HK-2 (cell line): ENCODE results near the gene FSHR.

Experiments used
- DNase-seq: peaks from one replicate; pipeline ENCODE4 v3.0.0-alpha.2; 2018; ENCODE audit not compliant: unreplicated experiment

The FSHR gene

DNA sequence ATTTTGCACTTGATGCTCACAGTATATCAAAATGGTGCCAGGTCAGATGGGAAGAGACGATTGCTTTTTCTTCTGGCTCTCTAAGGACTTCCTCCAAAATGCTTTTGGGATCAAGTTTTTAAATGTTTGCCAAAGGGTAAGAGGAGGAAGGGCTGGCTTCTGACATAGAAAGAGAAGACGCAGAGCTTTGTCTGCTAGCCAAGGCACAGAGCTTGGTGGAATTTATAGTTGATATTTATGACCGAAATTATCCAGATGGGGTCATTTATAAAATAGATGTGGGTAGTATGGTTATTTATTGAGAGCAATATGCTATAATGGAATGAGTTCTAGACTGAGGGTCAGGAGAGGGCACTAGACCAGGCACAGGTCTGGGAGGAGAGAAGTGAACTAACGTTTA lies 193.3 kb downstream of the FSHR start:
- DNase-seq, result no peak

DNA sequence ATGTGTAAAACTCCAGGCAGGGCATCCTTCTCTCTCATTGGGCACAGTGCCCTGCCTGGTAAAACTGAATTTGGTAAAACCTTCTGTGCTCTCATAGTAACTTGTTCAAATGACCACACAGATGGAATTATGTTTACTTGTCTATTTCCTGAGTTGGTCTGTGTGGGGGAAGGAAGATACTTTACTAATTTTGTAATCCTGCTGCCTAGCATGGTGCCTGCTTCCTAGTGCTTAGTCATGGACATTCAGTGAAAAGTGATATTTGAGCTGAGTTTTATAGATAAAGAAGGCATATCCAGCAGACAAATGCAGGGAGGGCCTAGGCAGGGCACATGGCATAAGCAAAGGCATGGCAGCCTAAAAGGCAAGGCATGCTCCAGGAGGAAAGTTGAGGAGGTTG lies 199.4 kb downstream of the FSHR start:
- no peak for DNase-seq

DNA sequence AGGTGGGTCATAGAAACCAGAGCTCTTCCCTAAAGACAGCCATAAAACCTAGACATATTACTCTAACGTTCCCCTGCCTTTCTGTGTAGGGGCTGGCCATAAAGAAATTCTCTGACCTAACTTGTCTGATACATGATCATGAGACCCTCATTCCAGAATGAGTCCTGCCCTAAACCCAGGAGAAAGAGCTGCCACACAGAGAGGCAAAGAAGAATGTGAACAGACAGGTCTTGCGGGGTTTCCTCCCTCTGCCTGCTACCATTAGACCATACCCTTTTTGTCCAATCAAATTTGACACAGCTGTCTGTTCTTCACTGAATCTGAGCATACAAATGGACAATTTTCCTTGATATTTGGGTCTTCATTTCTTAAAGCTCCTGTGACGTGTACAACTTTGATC lies 200.0 kb downstream of the FSHR start:
- no peak for DNase-seq

GRCh38 chr2:48952614-48953013 lies 201.7 kb downstream of the FSHR start:
- DNase-seq, result no peak

DNA sequence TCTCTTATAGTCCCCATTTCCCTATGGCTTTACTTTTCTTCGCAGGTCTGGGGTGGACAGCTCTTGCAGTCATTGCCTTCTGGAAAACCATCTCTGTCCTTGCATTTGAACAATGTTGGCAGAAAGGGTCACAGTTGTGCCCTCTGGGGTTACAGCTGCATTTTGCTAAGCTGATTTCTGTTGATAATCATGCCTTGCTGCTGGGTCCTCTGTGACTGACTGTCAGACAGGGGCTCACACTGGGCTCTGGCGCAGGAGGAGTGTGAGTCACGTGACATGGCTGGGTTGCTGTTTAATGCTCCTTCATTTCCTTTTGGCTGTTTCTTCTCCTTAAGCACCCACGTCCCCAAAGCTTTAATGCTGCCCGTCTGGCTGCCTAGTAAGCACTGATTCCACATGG lies 202.2 kb downstream of the FSHR start:
- no peak for DNase-seq

- DNase-seq, result no peak
Observed at GRCh38 chr2:48948400-48949125, 205.8 kb downstream of the FSHR start.

DNA sequence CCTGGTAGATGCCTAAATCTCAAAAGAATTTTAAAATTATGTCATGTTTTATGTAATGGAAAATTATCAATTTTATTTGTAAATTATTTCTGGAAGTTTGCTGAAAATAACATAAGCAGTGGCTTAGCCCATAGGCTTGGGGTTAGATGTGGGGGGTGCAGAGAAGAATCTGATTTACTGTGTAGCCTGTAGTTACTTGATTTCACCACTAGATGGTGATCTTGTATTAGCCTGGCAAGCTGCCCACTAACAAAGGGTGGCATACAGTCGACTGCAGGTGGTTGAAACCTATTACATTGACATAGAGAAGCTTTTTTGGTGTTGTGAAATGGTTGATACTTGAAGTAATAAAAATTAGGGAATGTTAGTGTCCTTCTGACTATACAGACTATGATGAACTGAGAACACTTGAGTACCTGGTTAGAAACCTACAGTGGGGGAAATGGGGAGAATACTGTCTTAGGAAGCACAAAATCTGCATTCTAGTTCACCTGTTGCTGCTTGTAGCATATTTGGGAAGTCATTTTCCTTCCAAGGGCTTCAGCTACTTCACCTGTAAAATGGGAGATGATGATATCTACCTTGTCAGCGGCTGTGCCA lies 207.8 kb downstream of the FSHR start:
- peak; percentile 22 for DNase-seq

- no peak for DNase-seq
Observed at GRCh38 chr2:48944956-48945355, 209.4 kb downstream of the FSHR start.

- DNase-seq, result no peak
Observed at GRCh38 chr2:48943436-48943835, 210.9 kb downstream of the FSHR start.

GRCh38 chr2:48941908-48942307 lies 212.4 kb downstream of the FSHR start:
- DNase-seq, result no peak

DNA sequence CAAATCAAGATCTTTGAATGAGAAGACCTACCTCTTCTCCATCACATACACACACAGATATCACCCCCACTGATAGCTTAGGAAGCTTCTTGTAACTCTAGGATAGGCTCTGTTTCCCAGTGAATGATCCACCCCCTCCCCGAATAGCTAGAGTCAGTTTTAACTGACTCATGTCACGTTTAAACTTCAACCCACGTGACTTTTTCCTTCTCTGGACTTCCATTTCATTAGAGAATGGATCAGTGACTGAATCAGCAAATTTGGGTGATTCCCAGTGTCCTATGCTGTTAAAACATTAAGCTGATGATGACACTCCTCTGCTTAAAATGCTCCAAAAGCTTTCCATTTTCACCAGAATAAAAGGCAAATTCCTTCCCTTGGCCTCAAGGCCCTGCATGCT lies 212.9 kb downstream of the FSHR start:
- DNase-seq, result no peak

DNA sequence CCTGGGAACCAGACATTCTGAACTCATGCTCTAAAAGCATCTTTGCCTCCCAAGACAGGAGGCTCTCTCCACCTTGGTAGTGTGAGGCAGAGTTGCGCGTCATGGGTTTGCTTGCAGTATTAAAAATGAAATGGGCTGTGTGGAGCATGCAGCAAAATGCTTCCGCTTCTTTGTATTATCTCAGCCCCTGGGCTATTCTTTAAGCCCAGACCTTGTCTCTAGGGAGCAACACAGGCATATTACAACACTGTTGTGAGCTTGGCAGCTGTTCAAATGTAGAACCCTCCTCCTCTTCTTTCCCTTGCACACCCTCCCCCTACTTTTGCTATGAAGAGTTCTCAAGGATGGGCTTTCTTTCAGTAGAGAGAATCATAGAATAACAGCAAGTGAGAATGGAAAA lies 213.7 kb downstream of the FSHR start:
- DNase-seq, result no peak

DNA sequence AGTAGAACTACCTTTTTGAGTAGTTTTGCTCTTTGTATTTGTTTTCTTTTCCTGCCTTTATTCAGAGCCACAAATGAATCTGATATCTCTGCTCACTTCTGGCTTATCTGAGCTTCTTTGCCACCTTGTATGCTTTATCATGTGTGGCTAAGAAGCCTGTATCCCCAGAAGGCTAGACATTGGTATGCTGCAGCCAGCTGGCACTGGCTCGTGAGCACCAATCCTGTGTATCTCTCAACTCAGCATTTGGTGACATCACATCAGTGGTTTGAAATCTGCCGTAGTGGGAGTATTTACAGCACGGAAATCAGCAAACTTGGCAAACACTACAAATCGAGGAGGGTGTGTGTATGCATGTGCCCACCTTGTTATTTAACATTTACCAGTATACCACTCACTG lies 215.1 kb downstream of the FSHR start:
- no peak for DNase-seq

DNA sequence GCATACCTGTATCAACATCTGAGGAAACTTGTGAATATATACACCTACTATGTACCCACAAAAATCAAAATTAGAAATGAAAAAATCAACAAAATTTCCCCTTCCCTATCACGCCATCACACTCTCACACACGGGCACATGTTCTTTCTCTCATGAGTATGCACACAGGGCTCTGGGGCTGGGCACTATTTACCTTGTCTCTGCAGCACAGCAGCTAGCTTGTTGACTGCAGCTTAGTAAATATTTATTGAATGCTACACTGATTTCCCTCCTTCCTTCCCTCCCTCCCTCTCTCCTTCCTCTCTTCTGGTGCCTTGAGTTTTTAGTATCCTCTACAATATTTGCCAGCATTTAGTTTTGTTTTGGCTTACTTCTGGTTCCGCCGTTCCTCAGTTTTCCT lies 216.1 kb downstream of the FSHR start:
- DNase-seq, result no peak

DNA sequence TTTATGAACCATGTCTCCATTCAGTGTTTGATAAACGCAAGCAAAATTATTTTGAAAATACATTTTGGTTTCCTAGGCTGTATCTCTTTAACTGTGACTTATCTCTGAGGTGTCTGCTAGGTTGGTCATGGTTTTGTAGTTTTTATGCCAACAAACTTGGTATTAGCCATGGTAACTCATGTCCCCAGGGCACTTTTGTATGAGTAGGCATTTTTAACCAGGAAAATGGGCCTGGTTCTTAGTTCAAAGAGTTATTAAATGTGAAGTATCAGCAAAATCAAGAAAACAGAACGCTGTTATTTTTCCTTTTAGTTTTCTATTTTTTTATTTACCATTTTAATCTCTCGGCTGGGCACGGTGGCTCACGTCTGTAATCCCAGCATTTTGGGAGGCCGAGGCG lies 219.5 kb downstream of the FSHR start:
- no peak for DNase-seq

GRCh38 chr2:48933828-48934497 lies 220.4 kb downstream of the FSHR start:
- no peak for DNase-seq

DNA sequence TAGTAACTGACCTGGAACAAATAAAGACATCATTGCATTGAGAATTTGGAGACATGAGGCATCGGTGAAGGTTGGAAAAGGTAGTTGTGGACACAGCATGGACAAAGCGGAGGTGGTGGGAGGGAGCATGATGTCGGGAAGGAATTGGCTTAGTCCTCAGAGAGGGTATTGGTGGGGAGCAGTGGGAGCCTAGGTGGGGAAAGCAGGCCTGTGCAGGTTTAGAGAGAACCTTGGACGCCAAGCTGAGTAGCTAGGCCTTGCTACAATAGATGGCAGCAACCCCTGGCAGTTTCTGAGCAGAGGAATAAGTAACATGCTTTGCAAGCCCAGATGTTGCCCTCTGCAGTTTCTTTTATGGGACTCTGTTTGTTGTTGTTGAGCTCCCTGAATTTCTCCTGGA lies 221.6 kb downstream of the FSHR start:
- no peak for DNase-seq

DNA sequence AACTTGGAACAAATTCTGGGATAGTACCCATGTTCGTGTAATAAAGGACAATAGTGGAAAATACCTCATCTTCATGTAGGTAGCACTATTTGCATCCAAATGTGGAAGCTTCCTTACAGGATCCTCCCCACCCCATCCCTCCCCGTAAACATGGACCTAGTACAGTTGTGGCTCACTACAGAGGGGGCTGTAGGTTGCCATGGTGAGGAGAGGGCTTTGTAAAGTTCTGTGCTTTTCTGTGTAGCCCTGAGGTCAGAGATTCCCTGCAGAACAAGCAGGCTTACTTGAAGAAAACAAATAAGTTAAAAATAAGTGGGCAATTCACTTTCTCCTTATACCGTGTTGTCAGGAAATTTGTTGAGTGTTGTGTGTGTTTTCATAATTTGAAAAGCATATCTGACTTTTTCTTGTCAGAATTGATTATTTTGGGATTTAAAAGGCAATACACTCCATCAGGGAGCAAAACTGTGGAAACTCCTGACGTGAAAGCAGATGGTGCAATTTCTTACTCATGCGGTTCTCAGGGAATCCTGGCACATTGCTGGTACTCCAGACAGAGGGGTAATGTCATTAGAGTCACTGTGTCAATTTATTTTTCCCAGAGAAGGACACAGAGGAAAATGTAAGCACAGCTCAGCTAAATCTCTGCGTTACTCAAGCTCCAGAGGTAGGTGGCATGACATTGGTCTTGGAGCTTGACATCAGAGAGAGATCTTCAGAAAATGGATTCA lies 224.6 kb downstream of the FSHR start:
- no peak for DNase-seq

DNA sequence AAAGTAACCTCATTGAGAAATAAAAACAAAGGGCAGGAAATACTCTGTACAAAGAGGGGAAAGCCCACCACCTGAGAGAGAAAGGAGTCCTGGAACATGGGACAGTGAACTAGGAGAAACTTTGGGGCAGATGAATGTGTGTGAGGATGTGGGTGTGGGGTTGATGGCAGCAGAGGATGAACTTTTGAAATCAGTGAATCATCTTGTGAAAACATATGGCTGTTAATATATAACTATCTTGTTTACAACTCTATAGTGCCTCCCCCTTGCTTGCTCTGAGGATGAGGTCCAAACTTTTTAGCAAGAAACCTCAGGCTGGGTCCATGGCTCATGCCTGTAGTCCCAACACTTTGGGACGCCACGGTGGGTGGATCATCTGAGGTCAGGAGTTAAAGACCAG lies 227.0 kb downstream of the FSHR start:
- no peak for DNase-seq

DNA sequence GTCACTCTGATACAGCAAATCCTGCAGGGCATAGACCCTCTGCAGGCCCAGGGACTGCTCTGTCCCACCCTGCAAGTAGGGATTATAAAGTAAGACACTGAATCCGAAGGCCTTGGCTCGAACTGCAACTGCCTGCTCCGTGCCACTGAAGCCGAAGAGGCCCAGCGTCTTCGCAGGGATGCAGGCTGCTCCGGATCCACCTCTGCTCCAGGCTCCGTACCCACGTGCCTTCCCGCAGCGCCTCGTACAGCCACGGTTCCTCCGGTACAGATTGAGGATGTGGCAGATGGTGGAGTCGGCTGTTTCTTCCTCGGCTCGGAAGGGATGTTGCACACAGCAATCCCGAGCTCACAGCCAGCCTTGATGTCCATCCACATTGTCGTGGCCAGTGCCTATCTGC lies 238.4 kb downstream of the FSHR start:
- DNase-seq, result no peak

DNA sequence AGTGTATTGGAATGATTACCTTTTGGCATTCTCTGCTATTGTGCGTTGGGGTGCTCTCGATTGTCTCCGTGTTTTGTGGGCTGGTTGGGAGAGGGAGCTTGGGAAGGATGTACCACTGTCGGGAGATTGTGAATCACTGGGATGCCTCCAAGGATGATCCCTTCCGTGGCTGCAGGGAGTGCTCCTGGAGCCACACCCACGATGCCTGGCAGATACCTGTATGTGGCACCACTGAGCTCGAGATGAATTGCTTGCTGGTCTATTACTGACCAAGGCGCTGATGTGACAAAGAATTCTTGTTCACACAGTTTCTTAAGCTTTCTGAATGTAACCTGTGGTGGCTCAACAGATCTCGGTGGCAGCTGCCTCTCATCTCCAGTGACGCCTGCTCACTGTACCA lies 239.1 kb downstream of the FSHR start:
- DNase-seq, result no peak

DNA sequence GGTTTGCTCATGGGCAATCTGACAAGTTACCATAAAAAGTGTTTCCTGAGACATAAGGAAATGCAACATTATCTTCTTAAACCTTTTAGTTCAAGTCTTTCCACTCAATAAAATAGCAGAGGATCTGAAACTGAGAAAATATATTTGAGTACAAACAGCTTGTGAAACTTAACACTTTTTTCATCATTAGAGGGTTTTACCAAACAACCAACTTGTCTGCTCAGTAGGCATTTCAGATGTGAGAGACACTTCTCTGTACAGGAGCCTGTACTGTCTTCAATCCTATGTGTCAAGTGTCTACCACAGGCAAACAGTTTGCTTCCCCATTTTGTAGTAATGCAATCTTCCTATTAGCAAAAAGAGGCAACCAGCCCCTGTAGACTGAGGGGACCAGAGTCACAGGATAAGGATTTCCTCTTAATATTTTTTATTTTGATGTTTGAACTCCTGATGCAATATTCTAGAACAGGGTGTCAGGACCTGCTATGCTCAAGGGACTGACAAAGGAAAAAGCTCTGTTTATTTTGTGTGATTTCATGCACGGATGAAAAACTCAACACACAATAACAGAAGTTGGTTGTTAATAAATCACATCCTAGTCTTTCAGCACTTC lies 239.7 kb downstream of the FSHR start:
- no peak for DNase-seq
